Endothelial cell of umbilical vein (primary cell): ENCODE results near the gene ALKBH5. TPM values are rescaled to one million over a fixed set of nuclear protein-coding genes. Genes with fewer than 3 reads are reported as not detected.

Experiments
- BruUV-seq: library from RNA; stranded (reverse); fragments of 400-500 nt; replicated peaks from 2 replicates; lab custom pipeline; 2021; lab: Mats Ljungman, UMichigan
- CTCF ChIA-PET: fragments of 300-600, 350-600 bp; sonication (Branson Sonifier 250); formaldehyde crosslinking; loops from one replicate; lab custom pipeline; 2021; ENCODE audit warnings: antibody characterized with exemption, inconsistent platforms; lab: Charles Lee
- POLR2A ChIA-PET: fragments of 300-600, 350-600 bp; sonication (Branson Sonifier 250); formaldehyde crosslinking; loops from one replicate; lab custom pipeline; 2021; ENCODE audit warnings: antibody characterized with exemption, inconsistent platforms; lab: Charles Lee
- DNase-seq: peaks from one replicate; pipeline ENCODE4 v3.0.0-alpha.2; 2011; ENCODE audit warnings: low read depth, low spot score
- FAIRE-seq: peaks from 2 replicates; lab custom pipeline; 2011; peaks lifted over from hg19 to GRCh38; lab: Jason Lieb, UNC
- H2AFZ ChIP-seq: 2 replicates; pipeline ENCODE4 v1.6.0; 2012; ENCODE audit warnings: low read depth, low read length, control low read depth, inconsistent platforms
- H3K27ac ChIP-seq: 2 replicates; pipeline ENCODE4 v1.5.1; 2011; ENCODE audit warnings: low read depth, mild to moderate bottlenecking, control low read depth, low read length, moderate library complexity; ENCODE audit not compliant: insufficient read depth
- H3K27me3 ChIP-seq, 2 experiments: 2 replicates each; pipeline versions ENCODE4 v1.6.0 to v1.6.1; 2011; ENCODE audit warnings: low read length in 2 of 2, mixed read lengths in 1 of 2; ENCODE audit not compliant: control insufficient read depth in 2 of 2, insufficient read depth in 2 of 2
- H3K36me3 ChIP-seq, 2 experiments: 2 replicates in 1 of 2; 3 replicates in 1 of 2; pipeline ENCODE4 v1.5.1; 2011; ENCODE audit warnings: low read length in 2 of 2, mild to moderate bottlenecking in 1 of 2, moderate library complexity in 1 of 2; ENCODE audit not compliant: control insufficient read depth in 2 of 2, insufficient read depth in 2 of 2; ENCODE audit errors: extremely low read depth in 1 of 2
- H3K4me1 ChIP-seq: 3 replicates; pipeline ENCODE4 v1.5.1; 2011; ENCODE audit warnings: mild to moderate bottlenecking, low read length; ENCODE audit not compliant: control insufficient read depth, insufficient read depth; ENCODE audit errors: extremely low read depth
- H3K4me2 ChIP-seq: 2 replicates; pipeline ENCODE4 v1.6.1; 2011; ENCODE audit warnings: low read length, control low read depth, mixed read lengths; ENCODE audit not compliant: insufficient read depth
- H3K4me3 ChIP-seq, 3 experiments: fragments of 200-600 bp in 1 of 3; sonication (generic), shearing (Covaris generic) in 1 of 3; replicated peaks in 1 of 3; 2 replicates each; pipeline ENCODE4 v1.5.1; 2011 to 2016; ENCODE audit warnings: control low read depth in 3 of 3, low read length in 3 of 3, mild to moderate bottlenecking in 2 of 3, inconsistent platforms in 1 of 3, low read depth in 1 of 3, moderate library complexity in 1 of 3; ENCODE audit not compliant: insufficient read depth in 1 of 3
- H3K79me2 ChIP-seq: 2 replicates; pipeline ENCODE4 v1.6.0; 2012; ENCODE audit warnings: low read length, inconsistent platforms; ENCODE audit not compliant: control insufficient read depth, insufficient read depth
- H3K9ac ChIP-seq: replicated peaks from 2 replicates; pipeline ENCODE3; 2011; ENCODE audit warnings: low read length, control low read depth; ENCODE audit not compliant: insufficient read depth; ENCODE audit errors: extremely low read depth
- H3K9me1 ChIP-seq: replicated peaks from 3 replicates; pipeline ENCODE4 v1.6.0; 2011; ENCODE audit warnings: mild to moderate bottlenecking, low read length; ENCODE audit not compliant: control insufficient read depth, insufficient read depth; ENCODE audit errors: extremely low read depth
- H3K9me3 ChIP-seq: replicated peaks from 2 replicates; pipeline ENCODE4 v1.5.1; 2012; ENCODE audit warnings: low read length, inconsistent platforms; ENCODE audit not compliant: control insufficient read depth, insufficient read depth
- H4K20me1 ChIP-seq: replicated peaks from 2 replicates; pipeline ENCODE3; 2011; ENCODE audit warnings: mild to moderate bottlenecking, low read length; ENCODE audit not compliant: control insufficient read depth, insufficient read depth; ENCODE audit errors: extremely low read depth
- FOS ChIP-seq: IDR thresholded peaks from 2 replicates; pipeline ENCODE4 v1.6.1; 2011; ENCODE audit warnings: mild to moderate bottlenecking, low read length, moderate library complexity, borderline replicate concordance; ENCODE audit not compliant: insufficient read depth
- JUN ChIP-seq: IDR thresholded peaks from 2 replicates; pipeline ENCODE4 v1.6.1; 2011; ENCODE audit warnings: borderline replicate concordance, low read depth; ENCODE audit not compliant: insufficient read length, insufficient read depth
- MAX ChIP-seq: IDR thresholded peaks from 2 replicates; pipeline ENCODE4 v1.6.1; 2011; ENCODE audit not compliant: insufficient read depth, insufficient read length
- MYC ChIP-seq: IDR thresholded peaks from one replicate; pipeline ENCODE4 v1.6.1; 2011; ENCODE audit warnings: mild to moderate bottlenecking, low read depth, low read length
- POLR2A ChIP-seq: IDR thresholded peaks from 2 replicates; pipeline ENCODE4 v1.6.1; 2012; ENCODE audit warnings: low read depth, mild to moderate bottlenecking, control low read depth, low read length
- POLR2AphosphoS5 ChIP-seq: IDR thresholded peaks from 2 replicates; pipeline ENCODE4 v1.6.1; 2012; ENCODE audit warnings: low read depth, mild to moderate bottlenecking, control low read depth, low read length, moderate library complexity; ENCODE audit not compliant: insufficient read depth
- dilution Hi-C: fragments of 300-500 bp; cut with MboI; formaldehyde crosslinking; loops from one replicate; pipeline ENCODE4 v1.15.0; 2019; ENCODE audit warnings: low sequenced_read_pairs; ENCODE audit not compliant: extremely low pct_ligation_motif_present
- intact Hi-C: fragments of 100-400 bp; cut with micrococcal nuclease; formaldehyde crosslinking; loops from one replicate; pipeline ENCODE4 v1.10.0; 2022
- polyA plus RNA-seq, 4 experiments: library from polyadenylated mRNA; depleted of rRNA in 3 of 4; stranded (reverse) in 3 of 4; unstranded in 1 of 4; fragments of >200 nt; gene quantifications; 2 replicates each; pipeline versions ENCODE4 v1.2.1 to v1.2.3, GENCODE V29; 2011 to 2012; ENCODE audit warnings: missing spikeins in 1 of 4
- total RNA-seq: library from RNA; stranded (reverse); gene quantifications from 2 replicates; pipeline ENCODE4 v1.2.3, GENCODE V29; 2021
- TF ChIP-seq, protein P1 (sequence below), 2 donors: IDR thresholded peaks; 1 replicate in 1 of 2; 2 replicates in 1 of 2; pipeline ENCODE4 v1.5.1; 2011; ENCODE audit warnings: low read length in 2 of 2, mild to moderate bottlenecking in 2 of 2, moderate library complexity in 2 of 2, control low read depth in 1 of 2, inconsistent platforms in 1 of 2, low read depth in 1 of 2; ENCODE audit not compliant: insufficient read depth in 1 of 2; ENCODE audit errors: extremely low read depth in 1 of 2

Gene ALKBH5
- total and polyA plus RNA-seq, 2 donors (not counting 3 experiments of a cell fraction or from before 2014, with no cell fraction given) = 55.3 to 71.0 TPM

DNA sequence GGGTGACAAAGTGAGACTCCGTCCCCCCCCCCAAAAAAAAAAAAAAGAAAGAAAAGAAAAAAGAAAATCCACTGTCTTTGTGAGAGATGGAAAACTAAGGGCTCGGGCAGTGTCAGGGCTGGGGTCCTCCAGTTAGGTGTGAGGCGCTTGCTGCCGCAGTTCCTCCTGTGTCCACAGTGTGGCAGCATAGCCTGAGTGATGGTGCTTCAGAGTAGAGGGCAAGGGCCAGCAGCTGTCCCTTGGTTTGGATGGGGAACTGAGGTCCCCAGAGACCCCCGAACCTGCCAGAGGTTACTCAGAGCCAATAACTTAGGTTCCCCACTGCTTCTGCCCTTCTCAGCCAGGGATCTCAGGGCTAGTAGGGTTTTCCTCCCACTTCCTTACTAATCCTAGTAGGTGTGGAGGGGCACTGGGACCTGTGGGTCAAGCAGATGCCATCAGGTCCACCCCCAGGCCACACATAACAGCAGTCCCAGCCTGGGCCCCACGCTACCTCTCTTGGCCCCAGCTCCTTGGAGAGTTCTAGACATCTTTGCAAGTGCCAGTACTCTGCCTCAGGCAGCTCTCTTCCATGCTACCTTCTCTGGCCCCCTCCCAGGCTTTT lies 33.9 kb downstream of the ALKBH5 start:
- H3K9ac ChIP-seq = no peak overlapping the region
- intact Hi-C loops (loop anchor here (1.0 to 5.0 kb wide), 2 partner anchors 44 to 75 kb away; no protein-coding TSS in a partner anchor), dilution Hi-C loops (no loop called here)
- CTCF ChIA-PET = interaction anchor here (0.6 to 2.6 kb wide), 21 partner anchors 9 to 341 kb away, joined by 3 to 13 read pairs (median 4); partner anchors contain the start of gene ALKBH5
- H3K4me3 ChIP-seq = no peak overlapping the region
- no peaks in the 10 kb centered on the region for H3K9me1 ChIP-seq
- no TSS peak for BruUV-seq
- FAIRE-seq (peak; percentile 75), DNase-seq (peak; percentile 63)
- POLR2A ChIA-PET = no interaction called here
- no peak overlapping the region for H3K27ac ChIP-seq
- no peaks in the 10 kb centered on the region for H3K9me3 ChIP-seq
- H2AFZ ChIP-seq = no peak overlapping the region
- no peaks in the 10 kb centered on the region for H4K20me1 ChIP-seq
- no peaks in the 10 kb centered on the region for H3K36me3 ChIP-seq
- no peak for TF ChIP-seq MYC
- TF ChIP-seq, protein P1, sequence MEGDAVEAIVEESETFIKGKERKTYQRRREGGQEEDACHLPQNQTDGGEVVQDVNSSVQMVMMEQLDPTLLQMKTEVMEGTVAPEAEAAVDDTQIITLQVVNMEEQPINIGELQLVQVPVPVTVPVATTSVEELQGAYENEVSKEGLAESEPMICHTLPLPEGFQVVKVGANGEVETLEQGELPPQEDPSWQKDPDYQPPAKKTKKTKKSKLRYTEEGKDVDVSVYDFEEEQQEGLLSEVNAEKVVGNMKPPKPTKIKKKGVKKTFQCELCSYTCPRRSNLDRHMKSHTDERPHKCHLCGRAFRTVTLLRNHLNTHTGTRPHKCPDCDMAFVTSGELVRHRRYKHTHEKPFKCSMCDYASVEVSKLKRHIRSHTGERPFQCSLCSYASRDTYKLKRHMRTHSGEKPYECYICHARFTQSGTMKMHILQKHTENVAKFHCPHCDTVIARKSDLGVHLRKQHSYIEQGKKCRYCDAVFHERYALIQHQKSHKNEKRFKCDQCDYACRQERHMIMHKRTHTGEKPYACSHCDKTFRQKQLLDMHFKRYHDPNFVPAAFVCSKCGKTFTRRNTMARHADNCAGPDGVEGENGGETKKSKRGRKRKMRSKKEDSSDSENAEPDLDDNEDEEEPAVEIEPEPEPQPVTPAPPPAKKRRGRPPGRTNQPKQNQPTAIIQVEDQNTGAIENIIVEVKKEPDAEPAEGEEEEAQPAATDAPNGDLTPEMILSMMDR (IDR thresholded peaks at IDR 0.05; ENCODE audit: extremely low read depth in 1 of 2, insufficient read depth in 1 of 2, low read depth in 1 of 2, low read length in 2 of 2) = peak; percentile 82 to 95
- H3K27me3 ChIP-seq = no peaks in the 10 kb centered on the region
- H3K4me1 ChIP-seq = peaks cover 7% of the 10 kb centered on the region
- H3K4me2 ChIP-seq = no peak overlapping the region
- H3K79me2 ChIP-seq = no peaks in the 10 kb centered on the region

DNA sequence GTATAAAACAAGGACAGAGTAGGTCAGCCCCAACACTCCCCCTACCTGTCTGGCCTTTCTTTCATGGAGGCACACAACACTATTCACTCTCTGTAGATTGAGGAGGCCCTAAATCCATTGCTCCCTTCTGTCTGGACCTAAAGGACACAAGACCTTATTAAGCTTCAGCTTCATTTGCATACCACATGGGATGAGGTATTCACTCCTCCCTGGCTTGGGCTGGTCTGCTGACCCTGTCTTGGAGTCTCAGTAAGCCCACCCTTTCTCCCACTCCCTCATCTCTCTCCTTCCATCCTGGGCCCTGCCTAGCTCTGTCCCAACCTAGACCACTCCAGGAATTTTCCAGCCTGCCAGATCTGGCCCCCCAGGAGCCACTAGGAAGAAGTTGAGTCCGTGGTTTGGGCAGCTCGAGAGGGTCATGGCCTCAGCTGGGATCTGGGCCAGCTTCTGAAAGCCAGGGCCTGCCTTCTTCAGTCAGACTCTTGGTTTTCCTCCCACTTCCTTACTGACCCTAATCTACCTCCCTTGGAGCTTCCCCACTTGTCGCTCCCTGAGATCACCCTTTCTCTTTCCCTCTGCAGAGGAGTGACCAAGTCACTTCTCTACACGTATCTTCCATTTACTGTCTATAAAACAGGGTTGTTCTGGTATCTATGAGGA lies 35.3 kb downstream of the ALKBH5 start:
- DNase-seq = peak; percentile 24

More for the DNA sequence above, 35.3 kb downstream of the ALKBH5 start:
- intact Hi-C loops (loop anchor here (1.0 to 5.0 kb wide), 2 partner anchors 9 to 77 kb away; no protein-coding TSS in a partner anchor), dilution Hi-C loops (no loop called here)
- no peaks in the 10 kb centered on the region for H3K36me3 ChIP-seq
- H3K4me3 ChIP-seq = no peak overlapping the region
- no peaks in the 10 kb centered on the region for H3K9me1 ChIP-seq
- peak; percentile 71 for FAIRE-seq
- ChIA-PET CTCF (interaction anchor here (0.7 to 2.6 kb wide), 6 partner anchors 10 to 35 kb away, joined by 3 to 10 read pairs (median 6); partner anchors contain the start of gene ALKBH5), POLR2A (interaction anchor here (0.9 kb wide), 1 partner anchor 27 kb away, joined by 3 read pairs; no protein-coding TSS in a partner anchor)
- H3K4me2 ChIP-seq = no peak overlapping the region
- no peak overlapping the region for H2AFZ ChIP-seq
- H4K20me1 ChIP-seq = no peaks in the 10 kb centered on the region
- peaks cover 7% of the 10 kb centered on the region for H3K4me1 ChIP-seq
- H3K9ac ChIP-seq = no peak overlapping the region
- TF ChIP-seq FOS (no peak), JUN (no peak), MYC (no peak), POLR2A (no peak), POLR2AphosphoS5 (no peak), MAX (no peak)
- TF ChIP-seq, protein P1 (IDR thresholded peaks at IDR 0.05; ENCODE audit: extremely low read depth in 1 of 2, insufficient read depth in 1 of 2, low read depth in 1 of 2, low read length in 2 of 2) = no peak
- no peak overlapping the region for H3K27ac ChIP-seq
- H3K27me3 ChIP-seq = no peaks in the 10 kb centered on the region
- no peaks in the 10 kb centered on the region for H3K9me3 ChIP-seq
- no TSS peak for BruUV-seq
- no peaks in the 10 kb centered on the region for H3K79me2 ChIP-seq
